ENCODE data around the gene ARHGAP24.
A peak's percentile ranks its signal among the peaks of the same experiment; 100 is the strongest.

The ARHGAP24 gene

GRCh38 chr4:85784348-85784747 is 309.4 kb downstream of the ARHGAP24 start:
- Mint-ChIP-seq H3K27ac (no peak overlapping the region), H3K4me3 (no peak overlapping the region), H3K9me3 (no peaks in the 10 kb centered on the region), H3K27me3 (no peaks in the 10 kb centered on the region), H3K4me1 (no peaks in the 10 kb centered on the region), H3K36me3 (no peaks in the 10 kb centered on the region)

DNA sequence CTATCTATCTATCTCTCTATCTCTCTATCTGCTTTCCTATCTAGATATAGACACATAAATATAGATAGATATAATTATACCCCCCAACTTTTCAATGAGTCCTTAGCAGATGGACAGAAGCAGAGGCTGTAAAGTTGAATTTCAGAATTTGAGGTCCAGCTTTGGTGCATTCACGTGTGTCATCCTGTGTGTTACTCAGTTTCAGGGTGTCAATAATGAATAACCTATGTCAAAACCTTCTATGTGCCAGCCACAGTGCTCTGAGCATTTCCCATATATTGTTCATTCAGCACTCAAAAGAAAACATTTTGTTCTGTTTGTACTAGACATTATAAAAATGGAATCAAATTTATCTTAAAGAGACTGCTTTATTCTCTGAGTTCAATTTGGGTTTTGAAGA is 310.0 kb downstream of the ARHGAP24 start:
- Mint-ChIP-seq H3K4me3 (no peak overlapping the region), H3K9me3 (no peaks in the 10 kb centered on the region), H3K4me1 (no peaks in the 10 kb centered on the region), H3K36me3 (no peaks in the 10 kb centered on the region), H3K27ac (no peak overlapping the region), H3K27me3 (no peaks in the 10 kb centered on the region)

- Mint-ChIP-seq H3K27me3 (no peaks in the 10 kb centered on the region), H3K27ac (no peak overlapping the region), H3K4me1 (no peaks in the 10 kb centered on the region), H3K4me3 (no peak overlapping the region), H3K36me3 (no peaks in the 10 kb centered on the region), H3K9me3 (no peaks in the 10 kb centered on the region)
Observed at GRCh38 chr4:85787133-85787532, 312.2 kb downstream of the ARHGAP24 start.

GRCh38 chr4:85788604-85789003 is 313.7 kb downstream of the ARHGAP24 start:
- no peaks in the 10 kb centered on the region for H3K36me3 Mint-ChIP-seq
- H3K27ac Mint-ChIP-seq = no peak overlapping the region
- no peaks in the 10 kb centered on the region for H3K9me3 Mint-ChIP-seq
- H3K27me3 Mint-ChIP-seq = no peaks in the 10 kb centered on the region
- no peaks in the 10 kb centered on the region for H3K4me1 Mint-ChIP-seq
- H3K4me3 Mint-ChIP-seq = no peak overlapping the region

DNA sequence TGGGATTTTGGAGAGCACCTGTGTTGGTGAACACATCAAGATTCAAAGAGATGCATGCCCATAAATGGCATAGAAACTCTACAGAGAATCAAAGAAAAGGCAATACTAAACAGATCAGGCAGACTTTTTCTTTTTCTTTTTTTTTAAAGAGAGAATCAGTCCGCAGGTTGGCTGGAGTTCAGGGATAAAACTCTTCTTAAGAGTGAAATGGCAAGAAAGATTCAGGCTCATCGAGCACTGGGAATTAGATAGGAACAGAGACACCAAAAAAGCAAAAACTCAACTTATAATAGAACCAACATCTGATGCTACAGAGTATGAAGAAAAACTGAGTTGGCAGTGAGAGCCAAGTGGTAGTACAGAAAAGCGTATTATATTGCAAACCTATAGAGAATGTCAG is 314.3 kb downstream of the ARHGAP24 start:
- Mint-ChIP-seq H3K4me3 (no peak overlapping the region), H3K27ac (no peak overlapping the region), H3K4me1 (no peaks in the 10 kb centered on the region), H3K36me3 (no peaks in the 10 kb centered on the region), H3K27me3 (no peaks in the 10 kb centered on the region), H3K9me3 (no peaks in the 10 kb centered on the region)

- Mint-ChIP-seq H3K4me3 (no peak overlapping the region), H3K27ac (no peak overlapping the region), H3K36me3 (no peaks in the 10 kb centered on the region), H3K27me3 (no peaks in the 10 kb centered on the region), H3K4me1 (no peaks in the 10 kb centered on the region), H3K9me3 (no peaks in the 10 kb centered on the region)
Observed at GRCh38 chr4:85790582-85790981, 315.6 kb downstream of the ARHGAP24 start.

DNA sequence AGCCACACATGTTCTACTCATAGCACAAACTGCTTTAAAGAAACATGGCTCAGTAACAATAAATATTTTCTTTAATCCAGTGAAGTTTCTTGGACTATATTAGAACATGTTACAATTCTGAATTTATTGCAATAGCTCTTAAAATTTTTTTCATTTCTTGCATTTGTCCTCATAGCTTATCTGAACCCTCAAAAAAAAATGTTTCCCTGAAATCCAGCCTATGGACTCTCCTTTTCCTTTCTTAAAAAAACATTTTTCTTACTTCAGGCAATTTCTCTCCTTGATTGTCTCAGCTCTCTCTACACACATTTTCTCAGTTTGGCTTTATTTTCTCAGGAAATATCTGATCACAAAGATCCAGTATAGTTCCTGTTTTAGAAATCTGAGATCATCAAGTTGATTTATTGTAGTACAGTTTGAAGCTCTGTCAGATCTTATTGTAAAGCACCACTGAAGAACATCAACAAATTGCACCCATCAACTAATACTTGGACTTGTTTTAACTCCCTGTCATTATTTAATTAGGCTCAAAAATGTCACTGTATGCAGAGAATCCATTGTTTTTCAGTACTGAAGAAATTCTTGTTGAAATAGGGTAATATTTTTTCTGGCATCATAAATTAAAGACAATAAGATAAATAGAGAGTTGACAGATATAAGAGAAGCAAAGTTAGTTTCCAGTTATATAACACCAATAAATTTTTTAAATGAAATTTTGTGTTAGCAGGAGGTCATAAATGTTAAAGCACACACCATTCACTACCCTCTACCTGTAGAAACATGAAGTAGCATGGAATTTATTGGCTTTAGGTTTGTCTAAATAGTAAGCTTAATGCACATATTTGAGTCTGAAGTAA is 317.7 kb downstream of the ARHGAP24 start:
- Mint-ChIP-seq H3K36me3 (no peaks in the 10 kb centered on the region), H3K27ac (no peak overlapping the region), H3K4me3 (no peak overlapping the region), H3K9me3 (no peaks in the 10 kb centered on the region), H3K27me3 (no peaks in the 10 kb centered on the region), H3K4me1 (no peaks in the 10 kb centered on the region)

- H3K9me3 Mint-ChIP-seq = no peaks in the 10 kb centered on the region
- no peaks in the 10 kb centered on the region for H3K4me1 Mint-ChIP-seq
- no peak overlapping the region for H3K4me3 Mint-ChIP-seq
- no peaks in the 10 kb centered on the region for H3K36me3 Mint-ChIP-seq
- no peaks in the 10 kb centered on the region for H3K27me3 Mint-ChIP-seq
- H3K27ac Mint-ChIP-seq = no peak overlapping the region
Observed at GRCh38 chr4:85793233-85793585, 318.3 kb downstream of the ARHGAP24 start.

GRCh38 chr4:85798012-85798770 is 323.2 kb downstream of the ARHGAP24 start:
- H3K36me3 Mint-ChIP-seq = no peaks in the 10 kb centered on the region
- H3K9me3 Mint-ChIP-seq = no peaks in the 10 kb centered on the region
- no peak overlapping the region for H3K4me3 Mint-ChIP-seq
- H3K4me1 Mint-ChIP-seq = no peaks in the 10 kb centered on the region
- no peak overlapping the region for H3K27ac Mint-ChIP-seq
- H3K27me3 Mint-ChIP-seq = no peaks in the 10 kb centered on the region

DNA sequence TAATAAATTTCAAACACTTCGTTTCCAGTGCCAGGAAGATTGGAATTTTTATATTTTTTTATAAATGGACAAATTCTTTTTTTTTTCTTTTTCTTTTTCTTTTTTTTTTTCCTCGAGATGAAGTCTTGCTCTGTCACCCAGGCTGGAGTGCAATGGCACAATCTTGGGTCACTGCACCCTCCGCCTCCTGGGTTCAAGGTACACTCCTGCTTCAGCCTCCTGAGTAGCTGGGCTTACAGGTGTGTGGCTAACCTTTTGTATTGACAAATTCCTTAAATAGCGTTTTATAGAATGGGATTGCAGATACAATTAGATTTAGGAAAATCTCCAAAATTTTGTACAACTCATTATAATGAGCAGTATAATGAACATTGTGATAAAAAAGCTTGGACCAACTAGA is 328.9 kb downstream of the ARHGAP24 start:
- no peaks in the 10 kb centered on the region for H3K9me3 Mint-ChIP-seq
- H3K27ac Mint-ChIP-seq = no peak overlapping the region
- H3K27me3 Mint-ChIP-seq = no peaks in the 10 kb centered on the region
- no peaks in the 10 kb centered on the region for H3K36me3 Mint-ChIP-seq
- H3K4me3 Mint-ChIP-seq = no peak overlapping the region
- no peaks in the 10 kb centered on the region for H3K4me1 Mint-ChIP-seq

DNA sequence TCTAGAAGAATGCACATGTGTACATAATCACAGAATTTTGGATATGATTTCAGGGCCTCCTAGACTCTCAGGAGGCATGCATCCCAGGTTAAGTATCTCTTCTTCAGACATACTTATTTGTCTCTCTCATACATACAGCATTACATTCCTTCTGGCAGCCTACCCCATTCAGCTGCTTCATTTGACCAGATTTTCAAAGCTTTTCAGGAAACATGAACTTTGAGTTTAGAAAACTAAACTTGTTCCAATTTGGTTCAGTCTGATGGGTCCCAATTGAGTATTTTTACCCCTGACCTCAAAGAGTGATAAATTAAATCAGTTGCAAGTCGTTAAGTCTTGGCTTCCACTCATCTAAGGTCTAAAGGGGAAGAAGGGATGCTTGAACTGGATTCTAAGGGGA is 330.9 kb downstream of the ARHGAP24 start:
- Mint-ChIP-seq H3K4me3 (no peak overlapping the region), H3K9me3 (no peaks in the 10 kb centered on the region), H3K27me3 (no peaks in the 10 kb centered on the region), H3K36me3 (no peaks in the 10 kb centered on the region), H3K27ac (no peak overlapping the region), H3K4me1 (no peaks in the 10 kb centered on the region)

GRCh38 chr4:85806334-85806733 is 331.4 kb downstream of the ARHGAP24 start:
- Mint-ChIP-seq H3K36me3 (no peaks in the 10 kb centered on the region), H3K9me3 (no peaks in the 10 kb centered on the region), H3K4me3 (no peak overlapping the region), H3K4me1 (no peaks in the 10 kb centered on the region), H3K27ac (no peak overlapping the region), H3K27me3 (no peaks in the 10 kb centered on the region)

DNA sequence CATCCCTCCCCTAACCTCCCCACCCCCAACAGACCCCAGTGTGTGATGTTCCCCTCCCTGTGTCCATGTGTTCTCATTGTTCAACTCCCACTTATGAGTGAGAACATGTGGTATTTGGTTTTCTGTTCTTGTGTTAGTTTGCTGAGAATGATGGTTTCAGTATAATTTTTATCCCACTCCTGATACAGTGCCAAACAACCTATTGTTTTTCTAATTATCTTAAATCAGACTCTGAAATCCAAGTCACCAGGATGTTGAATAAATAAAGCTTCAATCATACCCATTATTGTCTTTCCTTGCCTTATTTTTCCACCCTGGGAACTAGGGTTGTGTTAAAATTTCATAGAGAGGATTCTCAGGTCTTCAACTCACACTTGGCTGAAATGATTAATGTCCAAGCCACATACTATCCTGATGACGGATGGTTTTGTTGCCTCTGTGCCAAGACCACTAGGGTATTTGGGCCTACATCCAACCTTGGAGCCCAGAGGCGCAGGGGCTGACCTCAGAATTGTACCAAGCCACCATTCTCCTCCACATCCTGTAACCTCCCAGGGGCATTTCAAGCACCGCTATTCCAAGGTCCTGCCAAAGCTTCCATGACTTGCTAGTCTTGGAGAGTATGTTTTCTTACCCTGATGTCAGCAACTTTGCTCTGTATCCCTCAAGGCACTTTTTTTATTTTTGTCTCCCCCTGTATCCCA is 332.4 kb downstream of the ARHGAP24 start:
- H3K9me3 Mint-ChIP-seq = no peaks in the 10 kb centered on the region
- H3K4me1 Mint-ChIP-seq = no peaks in the 10 kb centered on the region
- no peaks in the 10 kb centered on the region for H3K27me3 Mint-ChIP-seq
- no peak overlapping the region for H3K4me3 Mint-ChIP-seq
- no peak overlapping the region for H3K27ac Mint-ChIP-seq
- no peaks in the 10 kb centered on the region for H3K36me3 Mint-ChIP-seq

GRCh38 chr4:85808104-85808503 is 333.2 kb downstream of the ARHGAP24 start:
- H3K27me3 Mint-ChIP-seq = no peaks in the 10 kb centered on the region
- no peaks in the 10 kb centered on the region for H3K9me3 Mint-ChIP-seq
- no peaks in the 10 kb centered on the region for H3K4me1 Mint-ChIP-seq
- no peaks in the 10 kb centered on the region for H3K36me3 Mint-ChIP-seq
- no peak overlapping the region for H3K4me3 Mint-ChIP-seq
- peak overlapping the region; percentile 17 for H3K27ac Mint-ChIP-seq

DNA sequence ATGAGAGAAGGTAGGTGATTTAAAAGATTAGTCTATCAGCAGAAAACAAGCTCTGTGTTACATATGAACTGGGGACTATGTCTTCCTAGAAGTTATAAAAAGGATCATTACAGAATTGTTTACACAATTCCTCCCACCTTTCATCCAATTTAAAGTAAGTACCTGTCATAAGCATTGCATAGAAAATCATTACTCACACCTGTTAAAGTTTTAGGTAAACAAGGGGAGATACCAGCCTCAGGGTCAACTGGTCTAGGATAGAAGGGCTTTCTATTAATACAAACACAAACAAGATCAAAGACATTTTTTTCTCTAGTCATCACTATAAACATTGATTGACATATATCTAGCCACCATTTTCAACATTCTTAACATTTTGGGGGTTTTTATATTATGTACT is 333.9 kb downstream of the ARHGAP24 start:
- Mint-ChIP-seq H3K4me1 (no peaks in the 10 kb centered on the region), H3K27ac (no peak overlapping the region), H3K9me3 (no peaks in the 10 kb centered on the region), H3K27me3 (no peaks in the 10 kb centered on the region), H3K4me3 (no peak overlapping the region), H3K36me3 (no peaks in the 10 kb centered on the region)

DNA sequence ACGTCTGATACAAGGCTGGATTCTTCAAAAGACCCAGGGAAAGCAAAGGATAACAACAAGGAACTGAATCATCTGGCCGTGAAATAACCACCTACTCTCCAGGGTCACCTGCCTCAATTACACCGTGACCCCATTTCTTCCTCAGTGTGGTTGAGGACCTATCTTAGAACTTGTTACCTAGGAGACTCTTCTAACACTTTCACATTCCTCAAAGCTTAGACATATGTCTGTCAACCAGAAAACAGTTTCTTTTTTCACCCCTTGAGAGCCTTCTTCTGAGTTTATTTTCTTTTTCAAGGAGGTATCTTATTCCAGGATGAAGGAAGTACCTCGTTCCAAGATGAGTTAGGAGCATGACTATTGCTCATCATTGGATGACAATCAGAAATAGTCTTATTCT is 337.8 kb downstream of the ARHGAP24 start:
- no peaks in the 10 kb centered on the region for H3K4me1 Mint-ChIP-seq
- H3K9me3 Mint-ChIP-seq = no peaks in the 10 kb centered on the region
- H3K4me3 Mint-ChIP-seq = no peak overlapping the region
- no peak overlapping the region for H3K27ac Mint-ChIP-seq
- H3K27me3 Mint-ChIP-seq = no peaks in the 10 kb centered on the region
- H3K36me3 Mint-ChIP-seq = no peaks in the 10 kb centered on the region

Data from activated naive CD4-positive, alpha-beta T cell treated with anti-CD3 and anti-CD28 coated beads, Interleukin-2, amount 50 U/mL, for 24 hours (primary cell).